HCT116 (cell line): ENCODE measurements around the gene FOXO6. TPM values are rescaled to one million over a fixed set of nuclear protein-coding genes. Genes with fewer than 3 reads are reported as not detected.

Source experiments
- ATAC-seq: fragments of 200-7000 bp; cut with Tn5 transposase; 2 replicates; pipeline ENCODE4 v1.9.1; 2020; ENCODE audit warnings: mild to moderate bottlenecking, moderate library complexity
- BruUV-seq: library from RNA; stranded (reverse); fragments of 400-500 nt; replicated peaks from 2 replicates; lab custom pipeline; 2021; lab: Mats Ljungman, UMichigan
- CTCF ChIA-PET: fragments of 300-600 bp; sonication (Branson Sonifier 250); formaldehyde crosslinking; loops from one replicate; lab custom pipeline; 2021; ENCODE audit warnings: antibody characterized with exemption; lab: Charles Lee
- POLR2A ChIA-PET: fragments of 300-600, 350-600 bp; sonication (Branson Sonifier 250); formaldehyde crosslinking; loops from one replicate; lab custom pipeline; 2021; ENCODE audit warnings: antibody characterized with exemption; lab: Charles Lee
- RAD21 ChIA-PET, 2 experiments: fragments of 300-600 bp; sonication (Branson Sonifier 250); formaldehyde crosslinking; loops; one replicate each; lab custom pipeline; 2023; ENCODE audit warnings: low total read pairs in 2 of 2; ENCODE audit not compliant: uncharacterized antibody in 2 of 2, unreplicated experiment in 2 of 2, low non-redundant PET in 1 of 2; lab: Charles Lee
- DNase-seq: peaks from one replicate; pipeline ENCODE4 v3.0.0-alpha.2; 2010; ENCODE audit warnings: low read depth, low spot score
- H2AFZ ChIP-seq: fragments of 200-600 bp; shearing (Covaris generic), sonication (generic); 2 replicates; pipeline ENCODE4 v1.6.1; 2017; ENCODE audit warnings: low read depth, mixed run types, mixed read lengths, antibody characterized with exemption, low read length; ENCODE audit not compliant: poor library complexity, severe bottlenecking
- H3K27ac ChIP-seq: 2 replicates; pipeline ENCODE4 v1.5.1; 2012; ENCODE audit warnings: low read depth, low read length
- H3K27me3 ChIP-seq: fragments of 200-600 bp; sonication (generic); 2 replicates; pipeline ENCODE4 v1.6.1; 2016; ENCODE audit warnings: mixed run types, low read length, mixed read lengths; ENCODE audit not compliant: insufficient read depth
- H3K36me3 ChIP-seq, 2 experiments: fragments of 200-500 bp in 1 of 2; fragments of 200-600 bp in 1 of 2; sonication (Bioruptor generic) in 1 of 2; sonication (generic) in 1 of 2; 2 replicates each; pipeline versions ENCODE4 v1.5.1 to v1.6.1; 2014 to 2016; ENCODE audit warnings: low read length in 2 of 2, inconsistent platforms in 1 of 2, mixed read lengths in 1 of 2, mixed run types in 1 of 2; ENCODE audit not compliant: insufficient read depth in 2 of 2, control insufficient read depth in 1 of 2
- H3K4me1 ChIP-seq, 2 experiments: fragments of 200-600 bp in 1 of 2; sonication (generic) in 1 of 2; 2 replicates each; pipeline versions ENCODE4 v1.5.1 to v1.6.1; 2012 to 2017; ENCODE audit warnings: low read length in 2 of 2, inconsistent platforms in 1 of 2, mild to moderate bottlenecking in 1 of 2, mixed read lengths in 1 of 2, mixed run types in 1 of 2, moderate library complexity in 1 of 2; ENCODE audit not compliant: insufficient read depth in 2 of 2, control insufficient read depth in 1 of 2
- H3K4me2 ChIP-seq: fragments of 200-600 bp; sonication (generic); 2 replicates; pipeline ENCODE4 v1.6.1; 2017; ENCODE audit warnings: mixed run types, low read length, mixed read lengths
- H3K4me3 ChIP-seq, 2 experiments: fragments of 200-600 bp in 1 of 2; sonication (generic) in 1 of 2; replicated peaks in 1 of 2; 2 replicates each; pipeline ENCODE4 v1.5.1; 2011 to 2016; ENCODE audit warnings: low read length in 2 of 2, control low read depth in 1 of 2, low read depth in 1 of 2, mild to moderate bottlenecking in 1 of 2, mixed read lengths in 1 of 2, mixed run types in 1 of 2
- H3K79me2 ChIP-seq: fragments of 200-600 bp; sonication (generic); 2 replicates; pipeline ENCODE4 v1.6.1; 2017; ENCODE audit warnings: mild to moderate bottlenecking, mixed run types, low read length, moderate library complexity, mixed read lengths; ENCODE audit not compliant: insufficient read depth
- H3K9ac ChIP-seq: fragments of 200-600 bp; sonication (generic); 2 replicates; pipeline ENCODE4 v1.6.1; 2016; ENCODE audit warnings: low read length, mixed read lengths
- H3K9me2 ChIP-seq: fragments of 200-600 bp; sonication (generic), shearing (Covaris generic); 2 replicates; pipeline ENCODE4 v1.6.1; 2017; ENCODE audit warnings: mixed run types, mild to moderate bottlenecking, moderate library complexity; ENCODE audit not compliant: insufficient read depth
- H3K9me3 ChIP-seq, 2 experiments: fragments of 200-500 bp in 1 of 2; fragments of 200-600 bp in 1 of 2; sonication (Bioruptor generic) in 1 of 2; sonication (generic) in 1 of 2; 2 replicates each; pipeline ENCODE4 v1.6.1; 2014 to 2017; ENCODE audit warnings: low read length in 2 of 2, mixed read lengths in 2 of 2, inconsistent platforms in 1 of 2, low read depth in 1 of 2, mild to moderate bottlenecking in 1 of 2, mixed run types in 1 of 2, moderate library complexity in 1 of 2; ENCODE audit not compliant: control insufficient read depth in 1 of 2, insufficient read depth in 1 of 2
- H4K20me1 ChIP-seq: fragments of 200-600 bp; sonication (generic), shearing (Covaris generic); 2 replicates; pipeline ENCODE4 v1.6.1; 2017; ENCODE audit warnings: mixed run types, mild to moderate bottlenecking, moderate library complexity; ENCODE audit not compliant: insufficient read depth
- ATF3 ChIP-seq: IDR thresholded peaks from 2 replicates; pipeline ENCODE4 v1.6.1; 2012
- CBX3 ChIP-seq: IDR thresholded peaks from 2 replicates; pipeline ENCODE4 v1.6.1; 2012; ENCODE audit warnings: low read depth
- CTCF ChIP-seq, 3 experiments: fragments of 200-600 bp in 1 of 3; sonication (generic) in 1 of 3; IDR thresholded peaks in 2 of 3; conservative IDR thresholded peaks in 1 of 3; 2 replicates each; pipeline ENCODE4 v1.5.1; 2012 to 2017; ENCODE audit warnings: low read depth in 2 of 3, low read length in 2 of 3, antibody characterized with exemption in 1 of 3, borderline replicate concordance in 1 of 3, control low read depth in 1 of 3, mild to moderate bottlenecking in 1 of 3, mixed read lengths in 1 of 3, mixed run types in 1 of 3, moderate library complexity in 1 of 3; ENCODE audit not compliant: insufficient read depth in 1 of 3
- ELF1 ChIP-seq: IDR thresholded peaks from 2 replicates; pipeline ENCODE4 v1.6.1; 2012; ENCODE audit warnings: low read depth, borderline replicate concordance
- EZH2 ChIP-seq: fragments of 200-600 bp; sonication (generic); IDR thresholded peaks from 2 replicates; pipeline ENCODE4 v1.6.1; 2017; ENCODE audit warnings: antibody characterized with exemption, mixed run types
- JUND ChIP-seq: IDR thresholded peaks from 2 replicates; pipeline ENCODE4 v1.6.1; 2012
- POLR2A ChIP-seq: IDR thresholded peaks from 2 replicates; pipeline ENCODE4 v1.7.0; 2011; ENCODE audit warnings: borderline replicate concordance; ENCODE audit not compliant: insufficient read depth, insufficient read length; ENCODE audit errors: extremely low read depth
- SP1 ChIP-seq: IDR thresholded peaks from 2 replicates; pipeline ENCODE4 v1.6.1; 2012; ENCODE audit warnings: low read depth
- SRF ChIP-seq: IDR thresholded peaks from 2 replicates; pipeline ENCODE4 v1.6.1; 2012; ENCODE audit warnings: low read depth
- TCF7L2 ChIP-seq: IDR thresholded peaks from 2 replicates; pipeline ENCODE4 v1.7.0; 2011; ENCODE audit warnings: borderline replicate concordance, inconsistent platforms; ENCODE audit not compliant: insufficient read depth, insufficient read length; ENCODE audit errors: extremely low read depth
- YY1 ChIP-seq: IDR thresholded peaks from 2 replicates; pipeline ENCODE4 v1.6.1; 2011; ENCODE audit warnings: low read length, low read depth, moderate library complexity, mild to moderate bottlenecking; ENCODE audit not compliant: insufficient replicate concordance; ENCODE audit errors: extremely low read depth
- intact Hi-C: fragments of 100-400 bp; cut with micrococcal nuclease; formaldehyde crosslinking; loops from 2 replicates; pipeline ENCODE4 v1.10.0; 2022
- total RNA-seq: library from RNA; stranded (reverse); gene quantifications from one replicate; pipeline ENCODE4 v1.2.1, GENCODE V29; 2021; ENCODE audit not compliant: unreplicated experiment

FOXO6 gene
- total RNA-seq, 1 experiment from 2014 or later: 7.0 TPM

DNA sequence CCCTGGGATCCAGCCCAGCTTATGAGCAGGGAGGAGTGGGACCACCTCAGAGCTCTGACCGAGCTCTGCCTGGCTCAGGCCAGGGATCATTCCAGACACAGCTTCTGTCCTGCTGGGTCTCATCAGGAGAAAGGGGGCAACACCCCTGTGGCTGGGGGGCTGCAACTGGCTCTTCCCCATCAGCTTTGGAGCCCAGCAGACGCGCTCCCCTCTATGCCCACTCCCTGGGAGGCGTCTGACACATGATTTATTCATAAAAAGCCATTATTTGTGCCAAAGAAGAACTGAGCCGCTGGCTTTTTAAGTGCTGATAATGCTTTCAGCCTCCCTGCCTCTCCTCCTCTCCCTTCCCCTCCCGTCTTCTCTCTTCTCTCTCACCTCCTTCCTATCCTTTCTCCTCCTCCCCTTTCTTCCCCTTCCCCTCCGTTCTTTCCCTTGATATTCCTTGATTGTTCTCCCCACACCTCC lies 25.0 kb downstream of the FOXO6 start:
- ChIA-PET CTCF (no interaction called here), RAD21 (no interaction called here), POLR2A (no interaction called here)
- Histone ChIP-seq H3K4me1 (peaks cover 2 to 28% of the 10 kb centered on the region in 2 experiments; a peak in 3 of 4 replicates), H3K9me3 (no peaks in the 10 kb centered on the region), H3K79me2 (no peaks in the 10 kb centered on the region), H2AFZ (no peak overlapping the region), H3K27me3 (0 out of 2 replicates have a peak, but pooled peaks cover 3% of the 10 kb centered on the region), H3K4me3 (no peak overlapping the region), H3K4me2 (no peak overlapping the region), H3K9me2 (no peaks in the 10 kb centered on the region), H3K27ac (no peak overlapping the region), H3K36me3 (no peaks in the 10 kb centered on the region), H4K20me1 (no peaks in the 10 kb centered on the region), H3K9ac (no peak overlapping the region)
- no peak for DNase-seq
- intact Hi-C loops: no loop called here
- TF ChIP-seq SP1 (no peak), CBX3 (no peak), ATF3 (no peak), ELF1 (no peak), SRF (no peak), CTCF (IDR thresholded peaks at IDR 0.05 in 2 of 3, conservative IDR thresholded peaks at IDR 0.05 in 1 of 3; ENCODE audit: borderline replicate concordance in 1 of 3, insufficient read depth in 1 of 3, low read depth in 2 of 3, low read length in 2 of 3) (no peak), YY1 (no peak), JUND (no peak), POLR2A (no peak)
- ATAC-seq: no peak
- BruUV-seq: no TSS peak

- no TSS peak for BruUV-seq
- Histone ChIP-seq H2AFZ (no peak overlapping the region), H3K36me3 (no peaks in the 10 kb centered on the region), H3K4me3 (no peak overlapping the region), H3K27me3 (0 out of 2 replicates have a peak, but pooled peaks cover 3% of the 10 kb centered on the region), H4K20me1 (no peaks in the 10 kb centered on the region), H3K4me1 (peaks cover 2 to 18% of the 10 kb centered on the region in 2 experiments; a peak in 3 of 4 replicates), H3K9me2 (no peaks in the 10 kb centered on the region), H3K4me2 (no peak overlapping the region), H3K27ac (no peak overlapping the region), H3K9ac (no peak overlapping the region), H3K9me3 (no peaks in the 10 kb centered on the region), H3K79me2 (no peaks in the 10 kb centered on the region)
- ChIA-PET RAD21 (no interaction called here), POLR2A (no interaction called here), CTCF (no interaction called here)
- no peak for TF ChIP-seq POLR2A
- TF ChIP-seq ATF3: no peak
- no peak for TF ChIP-seq YY1
- TF ChIP-seq CBX3: no peak
- TF ChIP-seq CTCF (IDR thresholded peaks at IDR 0.05 in 2 of 3, conservative IDR thresholded peaks at IDR 0.05 in 1 of 3; ENCODE audit: borderline replicate concordance in 1 of 3, insufficient read depth in 1 of 3, low read depth in 2 of 3, low read length in 2 of 3): no peak
- TF ChIP-seq EZH2: no peak
- no peak for TF ChIP-seq TCF7L2
- ATAC-seq: peak; percentile 7; the same call in 1 of the 2 replicates
- intact Hi-C loops: no loop called here
- no peak for DNase-seq
Observed at GRCh38 chr1:41387667-41388091, 26.4 kb downstream of the FOXO6 start.
